GDM1 (cell line): ENCODE data around the gene ZNF3.

Experiments used
- DNase-seq: peaks from one replicate; lab custom pipeline; 2025; lab: John Stamatoyannopoulos, UW

The ZNF3 gene

DNA sequence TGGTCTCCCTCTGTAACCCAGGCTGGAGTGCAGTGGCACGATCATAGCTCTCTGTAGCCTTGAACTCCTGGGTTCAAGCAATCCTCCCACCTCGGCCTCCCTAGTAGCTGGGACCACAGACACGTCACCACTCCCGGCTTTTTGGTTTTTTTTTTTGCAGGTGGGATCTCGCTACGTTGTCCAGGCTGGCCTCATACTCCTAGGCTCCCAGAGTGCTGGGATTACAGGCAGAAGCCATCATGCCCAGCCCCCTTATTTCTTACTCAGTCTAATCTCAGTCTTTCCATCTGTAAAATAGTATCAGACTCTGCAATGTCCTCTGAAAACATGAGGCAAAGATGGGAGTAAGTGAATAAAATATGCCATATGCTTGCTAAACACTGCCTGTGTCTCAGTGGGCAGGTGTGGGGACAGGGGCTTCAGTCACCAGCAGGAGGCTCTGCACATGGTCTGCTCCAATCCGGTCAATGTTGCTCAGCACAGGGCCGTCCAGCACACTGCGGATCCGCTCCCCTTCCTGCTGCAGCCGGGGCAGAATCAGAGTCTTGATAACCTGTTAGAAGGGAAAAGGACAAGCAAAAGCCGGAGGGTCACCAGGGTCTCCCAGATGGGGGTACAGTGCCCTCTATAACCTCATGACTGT is 28.1 kb upstream of the ZNF3 start:
- no peak for DNase-seq

- DNase-seq: no peak
Observed at GRCh38 chr7:100107890-100108289, 26.4 kb upstream of the ZNF3 start.

- DNase-seq: no peak
Observed at GRCh38 chr7:100107125-100107737, 25.7 kb upstream of the ZNF3 start.

GRCh38 chr7:100106633-100107032 is 25.1 kb upstream of the ZNF3 start:
- no peak for DNase-seq

DNA sequence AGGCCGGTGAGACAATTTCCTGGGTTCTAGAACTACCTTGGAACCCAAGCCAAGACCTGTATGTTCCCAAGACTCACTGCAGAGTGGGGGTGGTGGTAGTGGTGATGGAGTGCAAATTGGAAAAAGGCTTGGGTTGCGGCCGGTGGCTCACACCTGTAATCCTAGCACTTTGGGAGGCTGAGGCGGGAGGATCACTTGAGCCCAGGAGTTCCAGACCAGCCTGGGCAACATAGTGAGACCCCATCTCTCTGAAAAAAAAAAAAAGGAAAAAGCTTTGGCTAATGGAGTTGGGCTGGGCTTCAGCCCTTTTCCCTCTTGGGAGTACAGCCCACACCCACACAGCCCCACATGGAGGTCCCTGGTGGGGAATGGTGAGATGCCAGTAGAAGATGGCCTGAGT is 24.0 kb upstream of the ZNF3 start:
- DNase-seq: no peak

GRCh38 chr7:100102950-100103840 is 21.7 kb upstream of the ZNF3 start:
- DNase-seq: no peak

- DNase-seq: peak; percentile 97
Observed at GRCh38 chr7:100101016-100101862, 19.7 kb upstream of the ZNF3 start, which contains the start of the genes AP4M1 and MCM7. AP4M1 (plus strand) TSS chr7:100101643; CDS start chr7:100101715, 72 bp downstream. MCM7 (minus strand) TSS chr7:100101397; CDS start chr7:100101294, 103 bp downstream.

- DNase-seq: peak; percentile 85
Observed at GRCh38 chr7:100100420-100101015, 19.0 kb upstream of the ZNF3 start.

- DNase-seq: no peak
Observed at GRCh38 chr7:100099452-100099851, 17.9 kb upstream of the ZNF3 start.

DNA sequence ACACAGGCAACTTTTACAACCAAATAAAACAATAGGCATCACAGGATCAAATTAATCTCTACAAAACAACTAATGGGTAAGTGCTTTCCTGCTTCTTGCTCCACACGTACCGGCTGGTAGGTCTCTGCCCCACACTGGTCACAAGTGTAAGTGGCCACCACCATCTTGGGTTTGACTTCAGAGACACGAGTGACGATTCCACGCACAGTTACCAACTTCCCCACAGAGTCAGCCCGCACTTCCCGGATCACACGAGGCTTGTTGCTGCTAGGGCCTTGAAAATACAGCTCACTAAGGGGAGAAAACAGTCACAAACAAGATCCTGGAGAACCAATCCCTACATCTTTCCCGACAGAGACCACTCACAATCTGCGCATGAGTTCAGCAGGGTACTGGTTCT is 17.4 kb upstream of the ZNF3 start:
- DNase-seq: no peak

GRCh38 chr7:100095704-100096103 is 14.2 kb upstream of the ZNF3 start:
- DNase-seq: no peak

DNA sequence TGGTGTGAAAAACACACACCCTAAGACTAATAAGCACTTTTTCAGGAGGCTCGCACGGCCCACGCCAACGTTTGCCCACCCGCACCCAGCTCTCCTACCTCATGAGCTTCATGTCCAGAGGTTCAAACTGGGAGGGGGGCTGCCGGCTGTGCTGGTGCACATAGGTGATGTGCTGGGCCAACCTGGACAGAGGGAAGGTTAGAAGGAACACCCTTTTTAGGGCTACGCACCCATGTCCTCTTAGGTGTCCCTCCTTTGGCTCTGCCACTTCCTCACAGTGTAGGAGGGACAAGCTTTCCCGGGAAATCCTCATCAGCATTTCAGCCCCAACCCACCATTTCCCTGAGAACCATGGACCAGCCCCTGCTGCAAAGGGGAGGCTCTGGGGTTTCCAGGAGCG is 13.8 kb upstream of the ZNF3 start:
- DNase-seq: no peak

GRCh38 chr7:100093925-100094486 is 12.5 kb upstream of the ZNF3 start:
- no peak for DNase-seq

GRCh38 chr7:100093498-100093897 is 12.0 kb upstream of the ZNF3 start:
- no peak for DNase-seq

- DNase-seq: no peak
Observed at GRCh38 chr7:100093054-100093453, 11.5 kb upstream of the ZNF3 start.

GRCh38 chr7:100091411-100092181 is 10.1 kb upstream of the ZNF3 start:
- DNase-seq: no peak

DNA sequence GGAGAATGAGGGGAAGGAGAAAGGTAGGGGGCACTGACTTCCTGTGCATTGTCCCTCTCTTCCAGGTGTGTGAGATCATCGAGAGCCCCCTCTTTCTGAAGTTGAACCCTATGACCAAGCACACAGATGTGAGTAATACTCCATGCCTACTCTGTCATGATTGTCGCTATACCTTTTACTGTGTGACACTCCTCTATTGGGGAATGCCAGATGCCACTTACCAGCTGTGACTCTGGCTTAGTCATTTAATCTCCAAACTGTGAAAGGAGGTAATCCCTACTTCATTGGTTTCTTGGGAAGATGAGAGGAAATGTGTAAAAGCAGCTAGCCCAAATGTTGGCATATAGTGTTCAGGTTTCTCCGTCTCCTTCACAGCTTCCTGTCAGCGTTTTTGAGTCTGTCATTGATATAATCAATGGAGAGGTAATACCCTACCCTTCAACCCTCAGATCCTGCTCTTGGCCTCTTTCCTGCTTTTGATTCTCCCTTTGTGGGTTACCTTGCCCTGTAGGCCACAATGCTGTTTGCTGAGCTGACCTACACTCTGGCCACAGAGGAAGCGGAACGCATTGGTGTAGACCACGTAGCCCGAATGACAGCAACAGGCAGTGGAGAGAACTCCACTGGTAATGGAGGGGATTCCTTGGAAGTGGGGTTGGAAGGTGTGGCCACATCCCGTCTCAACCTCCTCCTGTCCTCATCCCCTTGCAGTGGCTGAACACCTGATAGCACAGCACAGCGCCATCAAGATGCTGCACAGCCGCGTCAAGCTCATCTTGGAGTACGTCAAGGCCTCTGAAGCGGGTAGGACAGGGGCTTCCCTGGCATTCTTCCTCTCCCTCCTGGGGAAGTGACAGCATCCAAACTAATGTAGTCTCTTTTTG is 9.2 kb upstream of the ZNF3 start:
- DNase-seq: no peak

- DNase-seq: no peak
Observed at GRCh38 chr7:100089458-100090196, 8.1 kb upstream of the ZNF3 start.
